Right lobe of liver (tissue), 6 donors: ENCODE data around the gene ZBTB42. TPM values are rescaled to one million over a fixed set of nuclear protein-coding genes. Genes with fewer than 3 reads are reported as not detected.

Experiments used
- ATAC-seq, 4 donors: fragments of 200-7000 bp; cut with Tn5 transposase; one replicate each; pipeline ENCODE4 v1.9.1; 2020; ENCODE audit warnings: mild to moderate bottlenecking in 4 of 4, moderate library complexity in 4 of 4
- DNase-seq, 3 donors: peaks; one replicate each; pipeline ENCODE4 v3.0.0-alpha.2; 2020
- H3K27ac ChIP-seq, 3 donors: fragments of 200-600 bp; one replicate each; pipeline ENCODE4 v1.8.0; 2022
- H3K27me3 ChIP-seq, 2 donors: fragments of 200-600 bp; one replicate each; pipeline ENCODE4 v1.8.0; 2022
- H3K36me3 ChIP-seq, 4 donors: fragments of 200-600 bp; sonication (generic) in 1 of 4; one replicate each; pipeline versions ENCODE4 v1.5.1 to v1.8.0; 2017 to 2022; ENCODE audit warnings: control low read depth in 1 of 4
- H3K4me1 ChIP-seq, 4 donors: fragments of 200-600 bp; sonication (generic) in 1 of 4; one replicate each; pipeline versions ENCODE4 v1.5.1 to v1.8.0; 2017 to 2022; ENCODE audit warnings: control low read depth in 1 of 4
- H3K4me3 ChIP-seq, 3 donors: fragments of 200-600 bp; one replicate each; pipeline ENCODE4 v1.8.0; 2022
- H3K9me3 ChIP-seq, 4 donors: fragments of 200-600 bp; sonication (generic) in 1 of 4; one replicate each; pipeline versions ENCODE4 v1.5.1 to v1.8.0; 2017 to 2022; ENCODE audit warnings: control low read depth in 1 of 4
- CTCF ChIP-seq, 4 donors: fragments of 200-600 bp in 3 of 4; fragments of 450-650 bp in 1 of 4; IDR thresholded peaks; one replicate each; pipeline versions ENCODE4 v1.5.1 to v1.8.0; 2016 to 2022; ENCODE audit warnings: antibody characterized with exemption in 4 of 4, mild to moderate bottlenecking in 2 of 4
- POLR2A ChIP-seq: fragments of 450-650 bp; IDR thresholded peaks from one replicate; pipeline ENCODE4 v1.6.1; 2017; ENCODE audit warnings: antibody characterized with exemption, mild to moderate bottlenecking
- WGBS: methylation state at CpG from one replicate; pipeline ENCODE4 v1.1.6; 2018; ENCODE audit warnings: low coverage, low lambda C conversion rate; ENCODE audit not compliant: insufficient coverage; ENCODE audit errors: missing lambda C conversion rate; 5-methylcytosine and 5-hydroxymethylcytosine counted together
- intact Hi-C, 2 donors: fragments of 100-400 bp; cut with DNase I; formaldehyde crosslinking; loops; one replicate each; pipeline versions ENCODE4 v1.11.2 to v1.14.1; 2022
- total RNA-seq, 6 experiments: library from RNA; depleted of rRNA in 2 of 6; stranded (reverse); fragments of >200 nt in 2 of 6; fragmentation: NEBNext Ultra II Directional in 3 of 6; extraction: Animal tissue kit (Norgen Biotek cat#: 25700) in 3 of 6; gene quantifications; one replicate each; pipeline versions ENCODE4 v1.1.0 to v1.2.4, GENCODE V29; 2016 to 2023
- donor health status: DM: no; HTN: yes; CAD: no.
- donor health status: DM: no; HTN: no; CAD: no.
- donor health status: DM: no; HTN: no; CAD: no.
- donor health status: DM: no; HTN: yes; CAD: no.
- donor health status: DM: no; HTN: yes; CAD: no.

ZBTB42 gene
- total RNA-seq, 6 experiments from 2014 or later, result 2.2 to 13.7 (median 3.6) TPM

- peaks cover 0 to 22% (median 10%) of the 10 kb centered on the region in 4 donors for H3K4me1 ChIP-seq
- TF ChIP-seq CTCF (IDR thresholded peaks at IDR 0.05), result no peak
- no peak for TF ChIP-seq POLR2A
- WGBS, result no CpG with 5 or more reads among the region's 16 CpGs
- H3K9me3 ChIP-seq, result no peaks in the 10 kb centered on the region
- DNase-seq (no peak), ATAC-seq (no peak)
- no peaks in the 10 kb centered on the region for H3K27me3 ChIP-seq
- intact Hi-C loops, result no loop called here
- no peak overlapping the region for H3K27ac ChIP-seq
- peaks cover 0 to 3% (median 0%) of the 10 kb centered on the region in 4 donors for H3K36me3 ChIP-seq
- H3K4me3 ChIP-seq, result no peak overlapping the region
Measured at GRCh38 chr14:104783484-104784217, 17.2 kb upstream of the ZBTB42 start.

- no peak overlapping the region for H3K27ac ChIP-seq
- WGBS, result 60% methylated on average over 1 of the region's 9 CpGs
- no peak for DNase-seq
- H3K27me3 ChIP-seq, result no peaks in the 10 kb centered on the region
- ATAC-seq, result no peak
- no peak overlapping the region for H3K4me3 ChIP-seq
- no peak for TF ChIP-seq CTCF (IDR thresholded peaks at IDR 0.05)
- no peak for TF ChIP-seq POLR2A
- H3K4me1 ChIP-seq, result peaks cover 0 to 27% (median 12%) of the 10 kb centered on the region in 4 donors
- intact Hi-C loops, result no loop called here
- no peaks in the 10 kb centered on the region for H3K9me3 ChIP-seq
- peaks cover 0 to 3% (median 0%) of the 10 kb centered on the region in 4 donors for H3K36me3 ChIP-seq
Measured at GRCh38 chr14:104784218-104784568, 16.7 kb upstream of the ZBTB42 start.

GRCh38 chr14:104784846-104785707, 15.8 kb upstream of the ZBTB42 start:
- Histone ChIP-seq H3K27me3 (no peaks in the 10 kb centered on the region), H3K4me1 (peaks cover 0 to 36% (median 17%) of the 10 kb centered on the region in 4 donors), H3K36me3 (peaks cover 0 to 3% (median 0%) of the 10 kb centered on the region in 4 donors), H3K9me3 (no peaks in the 10 kb centered on the region), H3K4me3 (no peak overlapping the region), H3K27ac (no peak overlapping the region)
- ATAC-seq (no peak), DNase-seq (no peak)
- TF ChIP-seq POLR2A, result no peak
- TF ChIP-seq CTCF (IDR thresholded peaks at IDR 0.05), result no peak
- intact Hi-C loops, result no loop called here
- WGBS, result no CpG with 5 or more reads among the region's 36 CpGs

GRCh38 chr14:104785708-104786080, 15.2 kb upstream of the ZBTB42 start:
- TF ChIP-seq CTCF (IDR thresholded peaks at IDR 0.05), result no peak
- TF ChIP-seq POLR2A, result no peak
- Histone ChIP-seq H3K27ac (no peak overlapping the region), H3K4me1 (peaks cover 0 to 42% (median 20%) of the 10 kb centered on the region in 4 donors), H3K27me3 (no peaks in the 10 kb centered on the region), H3K36me3 (peaks cover 0 to 3% (median 0%) of the 10 kb centered on the region in 4 donors), H3K9me3 (no peaks in the 10 kb centered on the region), H3K4me3 (no peak overlapping the region)
- intact Hi-C loops, result no loop called here
- DNase-seq (no peak), ATAC-seq (no peak)
- 80% methylated on average over 1 of the region's 13 CpGs for WGBS
